Mesothelial cell of epicardium (in vitro differentiated cells): ENCODE data around the gene SRRM3. TPM values are rescaled to one million over a fixed set of nuclear protein-coding genes. Genes with fewer than 3 reads are reported as not detected.
A peak's percentile ranks its signal among the peaks of the same experiment; 100 is the strongest.
"Not testable (repeated sequence)": the region's sequence is repeated elsewhere in the genome, so short reads cannot be mapped to it uniquely, and the experiment has no call there.

Source experiments
- DNase-seq, 2 experiments: peaks; one replicate each; pipeline ENCODE4 v3.0.0; 2021; ENCODE audit warnings: low spot score in 2 of 2; ENCODE audit not compliant: unreplicated experiment in 2 of 2
- H3K27ac Mint-ChIP-seq: 2 replicates; pipeline ENCODE4 v1.8.0; 2021; ENCODE audit warnings: mixed read lengths
- H3K27me3 Mint-ChIP-seq: 2 replicates; pipeline ENCODE4 v1.8.0; 2021; ENCODE audit warnings: low read depth, mixed read lengths
- H3K36me3 Mint-ChIP-seq: 2 replicates; pipeline ENCODE4 v1.8.0; 2021; ENCODE audit warnings: mixed read lengths
- H3K4me1 Mint-ChIP-seq: 2 replicates; pipeline ENCODE4 v1.8.0; 2021; ENCODE audit warnings: mixed read lengths
- H3K4me3 Mint-ChIP-seq: 2 replicates; pipeline ENCODE4 v1.8.0; 2021; ENCODE audit warnings: mild to moderate bottlenecking, moderate library complexity, mixed read lengths
- H3K9me3 Mint-ChIP-seq: 2 replicates; pipeline ENCODE4 v1.8.0; 2021; ENCODE audit warnings: mixed read lengths
- total RNA-seq: library from RNA; stranded (reverse); gene quantifications from 3 replicates; pipeline ENCODE4 v1.2.1, GENCODE V29; 2021
- TF ChIP-seq, protein P1 (sequence below): fragments of 200-600 bp; sonication (generic); IDR thresholded peaks from one replicate; pipeline ENCODE4 v1.5.0; 2021; ENCODE audit warnings: antibody characterized with exemption; ENCODE audit not compliant: unreplicated experiment

Gene SRRM3
- total RNA-seq, 1 donor from 2014 or later, result 6.9 TPM

DNA sequence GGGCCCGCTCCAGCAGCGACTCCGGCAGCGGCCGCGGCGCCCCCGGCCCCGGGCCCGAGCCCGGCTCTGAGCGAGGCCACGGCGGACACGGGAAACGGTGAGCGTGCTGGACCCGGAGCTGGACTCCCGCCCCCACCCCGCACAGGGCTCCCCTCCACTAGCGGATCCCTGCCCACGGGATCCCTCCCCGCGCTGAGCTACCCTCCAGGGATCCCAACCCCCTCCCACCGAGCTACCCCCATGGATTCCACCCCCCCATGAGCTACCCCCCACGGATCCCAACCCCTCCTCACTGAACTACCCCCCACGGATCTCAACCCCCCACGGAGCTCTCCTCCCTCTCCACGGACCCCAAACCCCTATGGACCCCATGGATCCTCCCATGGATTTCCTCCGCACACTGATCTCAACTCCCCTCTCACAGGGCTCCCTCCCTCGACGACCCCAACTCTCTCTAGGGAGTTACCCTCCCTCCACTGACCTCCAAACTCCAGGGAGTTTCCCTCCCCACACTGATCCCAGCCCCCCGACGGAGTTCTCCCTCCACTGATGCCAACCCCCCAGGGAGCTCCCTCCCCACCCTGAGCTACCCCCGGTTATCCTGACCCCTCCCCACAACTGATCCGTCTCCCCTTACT, 80.1 kb downstream of the SRRM3 start:
- Mint-ChIP-seq H3K4me1 (peaks cover 12% of the 10 kb centered on the region), H3K9me3 (no peaks in the 10 kb centered on the region), H3K27me3 (peaks cover 68% of the 10 kb centered on the region), H3K27ac (peak overlapping the region; percentile 21), H3K4me3 (peak overlapping the region; percentile 69), H3K36me3 (no peaks in the 10 kb centered on the region)
- TF ChIP-seq, protein P1, sequence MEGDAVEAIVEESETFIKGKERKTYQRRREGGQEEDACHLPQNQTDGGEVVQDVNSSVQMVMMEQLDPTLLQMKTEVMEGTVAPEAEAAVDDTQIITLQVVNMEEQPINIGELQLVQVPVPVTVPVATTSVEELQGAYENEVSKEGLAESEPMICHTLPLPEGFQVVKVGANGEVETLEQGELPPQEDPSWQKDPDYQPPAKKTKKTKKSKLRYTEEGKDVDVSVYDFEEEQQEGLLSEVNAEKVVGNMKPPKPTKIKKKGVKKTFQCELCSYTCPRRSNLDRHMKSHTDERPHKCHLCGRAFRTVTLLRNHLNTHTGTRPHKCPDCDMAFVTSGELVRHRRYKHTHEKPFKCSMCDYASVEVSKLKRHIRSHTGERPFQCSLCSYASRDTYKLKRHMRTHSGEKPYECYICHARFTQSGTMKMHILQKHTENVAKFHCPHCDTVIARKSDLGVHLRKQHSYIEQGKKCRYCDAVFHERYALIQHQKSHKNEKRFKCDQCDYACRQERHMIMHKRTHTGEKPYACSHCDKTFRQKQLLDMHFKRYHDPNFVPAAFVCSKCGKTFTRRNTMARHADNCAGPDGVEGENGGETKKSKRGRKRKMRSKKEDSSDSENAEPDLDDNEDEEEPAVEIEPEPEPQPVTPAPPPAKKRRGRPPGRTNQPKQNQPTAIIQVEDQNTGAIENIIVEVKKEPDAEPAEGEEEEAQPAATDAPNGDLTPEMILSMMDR, result no peak
- no peak for DNase-seq

GRCh38 chr7:76282344-76283253, 80.9 kb downstream of the SRRM3 start:
- H3K27ac Mint-ChIP-seq, result no peak overlapping the region
- peak in 1 of 2 experiments; percentile 53 for DNase-seq
- H3K4me3 Mint-ChIP-seq, result peak overlapping the region; percentile 69
- H3K9me3 Mint-ChIP-seq, result no peaks in the 10 kb centered on the region
- H3K4me1 Mint-ChIP-seq, result peaks cover 12% of the 10 kb centered on the region
- H3K27me3 Mint-ChIP-seq, result peaks cover 60% of the 10 kb centered on the region
- TF ChIP-seq, protein P1, result no peak
- H3K36me3 Mint-ChIP-seq, result no peaks in the 10 kb centered on the region

- H3K9me3 Mint-ChIP-seq, result no peaks in the 10 kb centered on the region
- H3K4me3 Mint-ChIP-seq, result peak overlapping the region; percentile 57
- H3K27ac Mint-ChIP-seq, result no peak overlapping the region
- DNase-seq, result no peak
- H3K27me3 Mint-ChIP-seq, result peaks cover 53% of the 10 kb centered on the region
- no peaks in the 10 kb centered on the region for H3K36me3 Mint-ChIP-seq
- TF ChIP-seq, protein P1, result no peak
- H3K4me1 Mint-ChIP-seq, result peaks cover 12% of the 10 kb centered on the region
Observed at GRCh38 chr7:76283254-76284159, 81.8 kb downstream of the SRRM3 start.

- TF ChIP-seq, protein P1, result no peak
- peaks cover 17% of the 10 kb centered on the region for H3K4me1 Mint-ChIP-seq
- DNase-seq, result no peak
- H3K9me3 Mint-ChIP-seq, result no peaks in the 10 kb centered on the region
- H3K27me3 Mint-ChIP-seq, result peaks cover 32% of the 10 kb centered on the region
- no peak overlapping the region for H3K4me3 Mint-ChIP-seq
- H3K27ac Mint-ChIP-seq, result no peak overlapping the region
- H3K36me3 Mint-ChIP-seq, result no peaks in the 10 kb centered on the region
Observed at GRCh38 chr7:76285604-76286374, 84.1 kb downstream of the SRRM3 start.

GRCh38 chr7:76286842-76287403, 85.2 kb downstream of the SRRM3 start:
- TF ChIP-seq, protein P1, result no peak
- H3K4me3 Mint-ChIP-seq, result no peak overlapping the region
- H3K9me3 Mint-ChIP-seq, result no peaks in the 10 kb centered on the region
- DNase-seq, result no peak
- H3K4me1 Mint-ChIP-seq, result peaks cover 22% of the 10 kb centered on the region
- H3K36me3 Mint-ChIP-seq, result no peaks in the 10 kb centered on the region
- H3K27me3 Mint-ChIP-seq, result peaks cover 26% of the 10 kb centered on the region
- no peak overlapping the region for H3K27ac Mint-ChIP-seq

DNA sequence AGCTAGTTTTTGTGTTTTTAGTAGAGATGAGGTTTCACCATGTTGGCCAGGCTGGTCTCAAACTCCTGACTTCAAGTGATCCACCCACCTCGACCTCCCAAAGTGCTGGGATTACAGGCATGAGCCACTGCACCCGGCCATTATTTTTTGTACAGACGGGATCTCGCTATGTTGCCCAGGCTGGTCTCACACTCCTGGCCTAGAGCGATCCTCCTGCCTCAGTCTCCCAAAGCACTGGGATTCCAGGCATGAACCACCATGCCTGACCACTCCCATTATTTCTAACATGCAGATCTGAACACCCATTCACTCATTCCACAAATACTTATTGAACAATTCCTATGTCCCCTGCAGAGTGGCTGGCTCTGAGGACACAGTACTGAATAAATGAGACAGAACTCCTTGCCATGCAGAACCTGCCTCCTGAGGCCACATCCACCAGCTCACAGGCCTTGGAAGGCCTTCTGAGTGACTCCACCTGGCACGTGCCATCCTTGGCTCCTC, 89.2 kb downstream of the SRRM3 start:
- H3K27me3 Mint-ChIP-seq, H3K9me3 Mint-ChIP-seq, H3K36me3 Mint-ChIP-seq, DNase-seq, H3K4me3 Mint-ChIP-seq: not testable (repeated sequence)
- Mint-ChIP-seq H3K4me1 (peaks cover 42% of the 10 kb centered on the region), H3K27ac (peak overlapping the region; percentile 98)
